Mesenchymal stem cell (in vitro differentiated cells and primary cell): ENCODE data around the gene ESR1.

Experiments used
- DNase-seq: peaks from one replicate; pipeline ENCODE4 v3.0.0-alpha.2; 2013
- H2AFZ ChIP-seq: one replicate; pipeline ENCODE4 v1.6.1; 2013; ENCODE audit warnings: low read depth, mild to moderate bottlenecking, control low read depth, inconsistent platforms, low read length, moderate library complexity
- H2AK5ac ChIP-seq: 2 replicates; pipeline ENCODE4 v1.6.1; 2013; ENCODE audit warnings: low read length, moderate library complexity, mild to moderate bottlenecking, inconsistent platforms; ENCODE audit not compliant: severe bottlenecking
- H2BK120ac ChIP-seq: one replicate; pipeline ENCODE4 v1.6.1; 2013; ENCODE audit warnings: low read depth, mild to moderate bottlenecking, inconsistent platforms, low read length, moderate library complexity
- H2BK12ac ChIP-seq, 2 experiments: one replicate each; pipeline ENCODE4 v1.6.1; 2013; ENCODE audit warnings: inconsistent platforms in 2 of 2, low read length in 2 of 2, mild to moderate bottlenecking in 2 of 2, moderate library complexity in 2 of 2, control low read depth in 1 of 2
- H2BK15ac ChIP-seq: one replicate; pipeline ENCODE4 v1.6.1; 2013; ENCODE audit warnings: mild to moderate bottlenecking, low read depth, inconsistent platforms; ENCODE audit not compliant: poor library complexity, severe bottlenecking
- H2BK5ac ChIP-seq: 2 replicates; pipeline ENCODE4 v1.6.1; 2013; ENCODE audit warnings: low read depth, mild to moderate bottlenecking, low read length, control low read depth, inconsistent platforms; ENCODE audit not compliant: poor library complexity, severe bottlenecking
- H3K14ac ChIP-seq, 2 experiments: one replicate each; pipeline ENCODE4 v1.6.1; 2013; ENCODE audit warnings: inconsistent platforms in 2 of 2, low read length in 2 of 2, control low read depth in 1 of 2, mild to moderate bottlenecking in 1 of 2, moderate library complexity in 1 of 2
- H3K18ac ChIP-seq, 2 experiments: one replicate each; pipeline ENCODE4 v1.6.1; 2013; ENCODE audit warnings: inconsistent platforms in 2 of 2, low read length in 2 of 2, control low read depth in 1 of 2, low read depth in 1 of 2, mild to moderate bottlenecking in 1 of 2
- H3K23ac ChIP-seq, 2 experiments: one replicate each; pipeline ENCODE4 v1.6.1; 2013; ENCODE audit warnings: inconsistent platforms in 2 of 2, low read length in 2 of 2, mild to moderate bottlenecking in 2 of 2, moderate library complexity in 2 of 2, control low read depth in 1 of 2
- H3K27ac ChIP-seq: 2 replicates; pipeline ENCODE4 v1.5.1; 2013; ENCODE audit warnings: mild to moderate bottlenecking, moderate library complexity, low read length, control low read depth, inconsistent platforms; ENCODE audit not compliant: poor library complexity, severe bottlenecking
- H3K27me3 ChIP-seq, 2 experiments: 2 replicates each; pipeline versions ENCODE4 v1.6.1 to v1.7.0; 2013; ENCODE audit warnings: low read length in 2 of 2, mild to moderate bottlenecking in 2 of 2, moderate library complexity in 2 of 2, control low read depth in 1 of 2, inconsistent platforms in 1 of 2; ENCODE audit not compliant: control insufficient read depth in 1 of 2, insufficient read depth in 1 of 2
- H3K36me3 ChIP-seq, 2 experiments: 2 replicates each; pipeline versions ENCODE4 v1.6.1 to v1.7.0; 2013; ENCODE audit warnings: low read length in 2 of 2, control low read depth in 1 of 2, inconsistent platforms in 1 of 2, low read depth in 1 of 2, mild to moderate bottlenecking in 1 of 2; ENCODE audit not compliant: insufficient read depth in 2 of 2, control insufficient read depth in 1 of 2
- H3K4ac ChIP-seq, 2 experiments: one replicate each; pipeline ENCODE4 v1.6.1; 2013; ENCODE audit warnings: inconsistent platforms in 2 of 2, low read length in 2 of 2, mild to moderate bottlenecking in 2 of 2, moderate library complexity in 2 of 2, control low read depth in 1 of 2, low read depth in 1 of 2
- H3K4me1 ChIP-seq: 2 replicates; pipeline ENCODE4 v1.6.1; 2013; ENCODE audit warnings: low read depth, low read length, control low read depth; ENCODE audit not compliant: control insufficient read depth, insufficient read depth
- H3K4me2 ChIP-seq: 2 replicates; pipeline ENCODE4 v1.6.1; 2013; ENCODE audit warnings: low read length, mild to moderate bottlenecking, inconsistent platforms; ENCODE audit not compliant: poor library complexity, severe bottlenecking
- H3K4me3 ChIP-seq, 2 experiments: 2 replicates each; pipeline versions ENCODE4 v1.5.1 to v1.7.0; 2013; ENCODE audit warnings: low read length in 2 of 2, mild to moderate bottlenecking in 2 of 2, control low read depth in 1 of 2, low read depth in 1 of 2; ENCODE audit not compliant: insufficient read depth in 1 of 2
- H3K79me1 ChIP-seq: replicated peaks from 2 replicates; pipeline ENCODE4 v1.6.1; 2013; ENCODE audit warnings: mild to moderate bottlenecking, control low read depth, low read length, inconsistent platforms; ENCODE audit not compliant: poor library complexity, severe bottlenecking
- H3K9ac ChIP-seq: 2 replicates; pipeline ENCODE4 v1.7.0; 2013; ENCODE audit warnings: mild to moderate bottlenecking, low read length, moderate library complexity
- H3K9me3 ChIP-seq: 2 replicates; pipeline ENCODE4 v1.7.0; 2013; ENCODE audit warnings: mild to moderate bottlenecking, low read length; ENCODE audit not compliant: control insufficient read depth
- H4K8ac ChIP-seq: one replicate; pipeline ENCODE4 v1.6.1; 2013; ENCODE audit warnings: inconsistent platforms, mild to moderate bottlenecking, low read length, moderate library complexity
- H4K91ac ChIP-seq: one replicate; pipeline ENCODE4 v1.6.1; 2013; ENCODE audit warnings: mild to moderate bottlenecking, low read length, inconsistent platforms
- WGBS: methylation state at CpG from one replicate; pipeline ENCODE4 v1.1.7; 2013; ENCODE audit warnings: mixed read lengths; 5-methylcytosine and 5-hydroxymethylcytosine counted together

ESR1 gene

DNA sequence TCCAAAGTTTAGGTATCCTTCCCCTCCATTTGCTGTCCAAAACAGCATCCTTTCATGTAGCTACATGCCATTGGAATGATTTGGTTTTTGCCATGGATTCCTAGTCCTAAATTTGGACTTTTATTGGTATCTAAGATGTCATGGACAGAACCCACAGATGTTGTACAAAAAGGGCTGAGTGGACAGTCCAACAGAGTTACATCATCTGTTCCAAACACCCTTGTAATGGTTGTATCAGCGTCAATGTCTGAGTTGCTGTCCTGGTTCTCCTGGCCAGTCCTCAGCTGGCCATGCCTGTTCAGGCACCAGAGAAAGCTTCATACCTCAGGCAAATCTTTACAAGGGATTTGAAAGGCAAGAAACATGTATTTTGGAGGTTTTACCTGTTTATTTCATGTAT is 191.3 kb downstream of the ESR1 start:
- Histone ChIP-seq H3K4me2 (no peak overlapping the region), H2BK15ac (no peak overlapping the region), H4K91ac (no peak overlapping the region), H3K18ac (no peak overlapping the region), H2AK5ac (no peak overlapping the region), H3K36me3 (no peaks in the 10 kb centered on the region), H3K27me3 (no peaks in the 10 kb centered on the region), H3K9me3 (no peaks in the 10 kb centered on the region), H3K79me1 (no peaks in the 10 kb centered on the region), H2AFZ (no peak overlapping the region), H3K4ac (no peak overlapping the region), H3K4me3 (no peak overlapping the region), H3K27ac (no peak overlapping the region), H2BK5ac (no peak overlapping the region), H2BK12ac (no peak overlapping the region), H3K14ac (no peak overlapping the region), H4K8ac (no peak overlapping the region), H3K23ac (no peak overlapping the region), H3K9ac (no peak overlapping the region), H3K4me1 (no peaks in the 10 kb centered on the region), H2BK120ac (no peak overlapping the region)
- WGBS = 76% methylated on average over 1 of the region's 1 CpG
- no peak for DNase-seq

DNA sequence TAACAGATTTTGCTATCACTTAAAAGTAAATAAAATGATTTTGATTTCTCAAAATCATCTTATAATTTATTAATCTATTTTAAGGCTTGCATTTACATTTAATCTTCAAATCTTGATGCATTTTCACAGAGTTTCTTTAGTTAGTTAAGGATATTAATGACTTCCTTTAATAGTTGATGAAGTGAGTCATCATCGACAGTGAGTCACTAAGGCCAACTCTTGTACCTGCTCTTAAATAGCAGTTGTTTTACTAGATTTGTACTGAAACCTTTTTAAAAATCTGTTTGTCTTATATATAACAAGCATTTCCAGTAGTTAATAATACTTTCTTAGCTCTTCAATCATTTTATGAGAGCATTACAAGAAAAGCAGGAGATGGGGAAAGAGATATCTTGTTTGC is 191.7 kb downstream of the ESR1 start:
- H3K27me3 ChIP-seq = no peaks in the 10 kb centered on the region
- H4K8ac ChIP-seq = no peak overlapping the region
- no peak overlapping the region for H4K91ac ChIP-seq
- H2BK5ac ChIP-seq = no peak overlapping the region
- no peak overlapping the region for H3K27ac ChIP-seq
- no peak overlapping the region for H3K18ac ChIP-seq
- H2AFZ ChIP-seq = no peak overlapping the region
- no CpG with 5 or more reads among the region's 1 CpG for WGBS
- no peaks in the 10 kb centered on the region for H3K79me1 ChIP-seq
- no peak overlapping the region for H3K14ac ChIP-seq
- no peaks in the 10 kb centered on the region for H3K9me3 ChIP-seq
- H2BK15ac ChIP-seq = no peak overlapping the region
- H3K9ac ChIP-seq = no peak overlapping the region
- no peak overlapping the region for H3K4ac ChIP-seq
- DNase-seq = no peak
- H2AK5ac ChIP-seq = no peak overlapping the region
- H3K4me1 ChIP-seq = no peaks in the 10 kb centered on the region
- no peak overlapping the region for H2BK12ac ChIP-seq
- H2BK120ac ChIP-seq = no peak overlapping the region
- H3K4me2 ChIP-seq = no peak overlapping the region
- H3K23ac ChIP-seq = no peak overlapping the region
- no peaks in the 10 kb centered on the region for H3K36me3 ChIP-seq
- H3K4me3 ChIP-seq = no peak overlapping the region

DNA sequence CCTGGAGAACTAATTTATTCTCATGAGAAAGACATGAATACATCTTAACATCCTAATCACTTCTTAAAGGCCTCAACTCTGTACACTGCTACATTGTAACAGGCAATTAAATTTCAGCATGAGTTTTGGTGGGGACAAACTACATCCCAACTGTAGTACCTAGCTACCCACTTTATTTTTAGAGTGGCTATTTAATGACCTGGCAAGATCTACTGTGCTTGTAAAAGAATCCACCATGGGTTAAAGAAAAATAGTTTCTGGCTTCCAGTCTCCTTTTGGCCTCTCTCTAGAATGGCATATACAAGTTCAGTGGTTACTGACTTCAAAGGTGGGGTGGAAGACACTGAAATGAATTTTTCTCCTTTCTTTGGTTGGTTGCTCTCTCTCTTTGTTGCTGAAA is 193.9 kb downstream of the ESR1 start:
- no peak for DNase-seq
- Histone ChIP-seq H3K79me1 (no peaks in the 10 kb centered on the region), H3K36me3 (no peaks in the 10 kb centered on the region), H3K4me1 (no peaks in the 10 kb centered on the region), H3K23ac (no peak overlapping the region), H2BK120ac (no peak overlapping the region), H2AFZ (no peak overlapping the region), H3K4me2 (no peak overlapping the region), H3K27me3 (no peaks in the 10 kb centered on the region), H2BK15ac (no peak overlapping the region), H3K9me3 (no peaks in the 10 kb centered on the region), H3K4ac (no peak overlapping the region), H3K9ac (no peak overlapping the region), H3K27ac (no peak overlapping the region), H4K8ac (no peak overlapping the region), H2BK5ac (no peak overlapping the region), H3K18ac (no peak overlapping the region), H2BK12ac (no peak overlapping the region), H3K4me3 (no peak overlapping the region), H2AK5ac (no peak overlapping the region), H3K14ac (no peak overlapping the region), H4K91ac (no peak overlapping the region)

DNA sequence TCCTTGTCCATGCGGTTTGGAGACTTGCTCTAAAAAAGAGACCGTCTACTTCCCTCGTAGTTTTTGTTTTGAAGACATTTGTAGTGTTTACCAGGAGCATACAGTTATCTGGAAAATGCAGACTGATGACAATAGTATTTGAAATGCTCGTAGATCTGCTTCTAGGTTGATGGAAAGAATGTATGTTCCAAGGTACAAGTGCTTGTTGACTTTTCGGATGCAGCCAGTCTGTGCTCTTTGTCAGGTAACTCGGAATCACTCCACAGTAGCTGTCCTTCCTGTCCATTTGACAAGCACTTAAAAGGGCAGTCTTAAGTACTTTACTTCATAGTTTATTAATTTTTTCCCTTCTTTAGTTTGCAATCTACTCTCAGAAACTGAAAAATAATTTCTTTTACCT is 194.8 kb downstream of the ESR1 start:
- Histone ChIP-seq H3K18ac (no peak overlapping the region), H3K27ac (no peak overlapping the region), H3K23ac (no peak overlapping the region), H3K4me1 (no peaks in the 10 kb centered on the region), H4K91ac (no peak overlapping the region), H4K8ac (no peak overlapping the region), H2AK5ac (no peak overlapping the region), H3K79me1 (no peaks in the 10 kb centered on the region), H3K9me3 (no peaks in the 10 kb centered on the region), H2BK120ac (no peak overlapping the region), H3K4ac (no peak overlapping the region), H3K4me3 (no peak overlapping the region), H2BK5ac (no peak overlapping the region), H2BK12ac (no peak overlapping the region), H3K27me3 (no peaks in the 10 kb centered on the region), H3K14ac (no peak overlapping the region), H3K9ac (no peak overlapping the region), H3K36me3 (no peaks in the 10 kb centered on the region), H2BK15ac (no peak overlapping the region), H3K4me2 (no peak overlapping the region), H2AFZ (no peak overlapping the region)
- WGBS = 81% methylated on average over 6 of the region's 6 CpGs
- no peak for DNase-seq
